Stomach (tissue), 9 donors: ENCODE data around the gene CCSER1. TPM values are rescaled to one million over a fixed set of nuclear protein-coding genes. Genes with fewer than 3 reads are reported as not detected.
"Not testable (repeated sequence)": the region's sequence is repeated elsewhere in the genome, so short reads cannot be mapped to it uniquely, and the experiment has no call there.

Experiments used
- DNase-seq, 2 donors: peaks; one replicate each; pipeline versions ENCODE4 v3.0.0 to v3.0.0-alpha.2; 2013 to 2019
- H3K27ac ChIP-seq, 5 donors: fragments of 200-600 bp in 4 of 5; sonication (generic) in 4 of 5; one replicate each; pipeline ENCODE4 v1.5.1; 2013 to 2019; ENCODE audit warnings: mild to moderate bottlenecking in 1 of 5, moderate library complexity in 1 of 5
- H3K27me3 ChIP-seq, 3 donors: fragments of 200-600 bp; sonication (generic); one replicate each; pipeline ENCODE4 v1.5.1; 2017 to 2019; ENCODE audit warnings: mixed run types in 1 of 3
- H3K36me3 ChIP-seq, 4 donors: fragments of 200-600 bp; sonication (generic); 1 replicate in 3 of 4; 2 replicates in 1 of 4; pipeline ENCODE4 v1.5.1; 2016 to 2019
- H3K4me1 ChIP-seq, 4 donors: fragments of 200-600 bp; sonication (generic); one replicate each; pipeline ENCODE4 v1.5.1; 2016 to 2019
- H3K4me3 ChIP-seq, 4 donors: fragments of 200-600 bp; sonication (generic) in 3 of 4; one replicate each; pipeline ENCODE4 v1.5.1; 2016 to 2019; ENCODE audit warnings: mild to moderate bottlenecking in 1 of 4
- H3K9me3 ChIP-seq, 4 donors: fragments of 200-600 bp; sonication (generic); one replicate each; pipeline ENCODE4 v1.5.1; 2016 to 2019
- EP300 ChIP-seq: sonication (generic); formaldehyde crosslinking; IDR thresholded peaks from one replicate; pipeline ENCODE4 v1.6.1; 2017; ENCODE audit warnings: antibody characterized with exemption
- POLR2A ChIP-seq, 4 donors: fragments of 450-650 bp; IDR thresholded peaks; one replicate each; pipeline ENCODE4 v1.6.1; 2016; ENCODE audit warnings: antibody characterized with exemption in 4 of 4, control low read depth in 2 of 4, mild to moderate bottlenecking in 1 of 4, moderate library complexity in 1 of 4
- POLR2AphosphoS5 ChIP-seq, 3 donors: sonication (generic); formaldehyde crosslinking; IDR thresholded peaks; one replicate each; pipeline ENCODE4 v1.6.1; 2016; ENCODE audit warnings: antibody characterized with exemption in 3 of 3
- WGBS, 5 donors: extraction: QIAGEN DNeasy Blood & Tissue Kit in 3 of 5; methylation state at CpG; one replicate each; pipeline versions ENCODE4 v1.1.5 to v1.1.7; 2013 to 2018; 5-methylcytosine and 5-hydroxymethylcytosine counted together
- intact Hi-C: fragments of 100-400 bp; cut with DNase I; formaldehyde crosslinking; loops from one replicate; pipeline ENCODE4 v1.15.1; 2023; ENCODE audit warnings: low total_unique reads
- polyA plus RNA-seq, 3 donors: library from polyadenylated mRNA; stranded (reverse); fragments of 200-250 nt; gene quantifications; one replicate each; pipeline ENCODE4 v1.2.3, GENCODE V29; 2013
- total RNA-seq, 5 donors: library from RNA; depleted of rRNA; stranded (reverse); fragments of >200 nt; gene quantifications; one replicate each; pipeline versions ENCODE4 v1.1.0 to v1.2.3, GENCODE V29; 2014 to 2016
- TF ChIP-seq, protein P1 (sequence below), 7 experiments: fragments of 450-650 bp in 4 of 7; fragments of 200-600 bp in 3 of 7; sonication (generic) in 3 of 7; IDR thresholded peaks; one replicate each; pipeline ENCODE4 v1.5.1; 2016 to 2019; ENCODE audit warnings: antibody characterized with exemption in 7 of 7, control low read depth in 2 of 7, mild to moderate bottlenecking in 1 of 7
- donor health status: healthy with polysubstance abuse.
- donor health status: Bipolar disorder and iron deficiency.
- donor health status: healthy.

The CCSER1 gene
- total and polyA plus RNA-seq, 8 donors: 0.33 to 149 (median 15.2) TPM

DNA sequence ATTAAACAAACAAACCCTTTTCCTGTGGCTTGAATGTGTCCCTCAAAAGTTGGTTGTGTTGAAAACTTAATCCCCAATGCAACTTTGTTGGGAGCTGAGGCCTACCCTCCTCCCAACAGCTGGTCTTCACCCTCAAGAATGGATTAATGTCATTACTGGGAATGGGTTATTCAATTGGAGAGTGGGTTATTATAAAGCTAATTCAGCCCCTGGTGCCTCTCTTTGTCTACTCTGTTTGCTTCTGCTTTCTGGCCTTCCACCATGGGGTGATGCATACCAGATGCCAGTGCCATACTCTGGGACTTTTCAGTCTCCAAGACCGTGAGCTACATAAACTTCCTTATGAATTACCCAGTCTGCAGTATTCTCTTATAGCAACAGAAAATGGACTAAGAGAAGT, 706.5 kb downstream of the CCSER1 start:
- Histone ChIP-seq H3K4me1 (no peaks in the 10 kb centered on the region), H3K36me3 (no peaks in the 10 kb centered on the region), H3K4me3 (no peak overlapping the region), H3K27ac (no peak overlapping the region), H3K27me3 (no peaks in the 10 kb centered on the region), H3K9me3 (no peaks in the 10 kb centered on the region)
- 81 to 88% (median 85%) methylated on average over 1 of the region's 1 CpG for WGBS, 5 donors
- intact Hi-C loops: no loop called here
- DNase-seq: peak in 1 of 2 donors; percentile 13
- TF ChIP-seq POLR2A (IDR thresholded peaks at IDR 0.05): no peak
- TF ChIP-seq EP300: no peak
- TF ChIP-seq, protein P1, sequence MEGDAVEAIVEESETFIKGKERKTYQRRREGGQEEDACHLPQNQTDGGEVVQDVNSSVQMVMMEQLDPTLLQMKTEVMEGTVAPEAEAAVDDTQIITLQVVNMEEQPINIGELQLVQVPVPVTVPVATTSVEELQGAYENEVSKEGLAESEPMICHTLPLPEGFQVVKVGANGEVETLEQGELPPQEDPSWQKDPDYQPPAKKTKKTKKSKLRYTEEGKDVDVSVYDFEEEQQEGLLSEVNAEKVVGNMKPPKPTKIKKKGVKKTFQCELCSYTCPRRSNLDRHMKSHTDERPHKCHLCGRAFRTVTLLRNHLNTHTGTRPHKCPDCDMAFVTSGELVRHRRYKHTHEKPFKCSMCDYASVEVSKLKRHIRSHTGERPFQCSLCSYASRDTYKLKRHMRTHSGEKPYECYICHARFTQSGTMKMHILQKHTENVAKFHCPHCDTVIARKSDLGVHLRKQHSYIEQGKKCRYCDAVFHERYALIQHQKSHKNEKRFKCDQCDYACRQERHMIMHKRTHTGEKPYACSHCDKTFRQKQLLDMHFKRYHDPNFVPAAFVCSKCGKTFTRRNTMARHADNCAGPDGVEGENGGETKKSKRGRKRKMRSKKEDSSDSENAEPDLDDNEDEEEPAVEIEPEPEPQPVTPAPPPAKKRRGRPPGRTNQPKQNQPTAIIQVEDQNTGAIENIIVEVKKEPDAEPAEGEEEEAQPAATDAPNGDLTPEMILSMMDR (IDR thresholded peaks at IDR 0.05): no peak
- no peak for TF ChIP-seq POLR2AphosphoS5 (IDR thresholded peaks at IDR 0.05)

DNA sequence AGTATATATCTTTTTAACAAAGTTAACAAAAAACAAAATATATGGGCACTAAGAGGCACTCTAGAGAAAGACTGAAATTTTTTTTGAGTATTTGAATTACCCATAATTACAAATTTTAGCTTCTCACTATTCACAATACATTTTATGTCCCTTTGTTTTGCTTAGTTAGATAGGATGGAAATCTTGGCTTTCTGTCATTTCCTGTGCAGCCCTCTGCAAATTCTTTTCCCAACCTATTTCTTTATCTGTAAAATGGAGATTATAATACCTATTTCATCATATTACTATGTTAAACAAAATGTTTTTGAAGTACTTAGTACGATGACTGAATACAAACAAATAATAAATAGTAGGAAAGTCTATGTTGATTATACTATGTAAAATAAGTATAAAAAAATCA, 710.0 kb downstream of the CCSER1 start:
- no peaks in the 10 kb centered on the region for H3K27me3 ChIP-seq
- intact Hi-C loops: no loop called here
- WGBS, 5 donors: 58 to 73% (median 66%) methylated on average over 1 of the region's 1 CpG
- no peaks in the 10 kb centered on the region for H3K4me1 ChIP-seq
- no peak overlapping the region for H3K27ac ChIP-seq
- no peak overlapping the region for H3K4me3 ChIP-seq
- no peaks in the 10 kb centered on the region for H3K9me3 ChIP-seq
- TF ChIP-seq POLR2A (IDR thresholded peaks at IDR 0.05): no peak
- TF ChIP-seq EP300: no peak
- no peak for TF ChIP-seq POLR2AphosphoS5 (IDR thresholded peaks at IDR 0.05)
- TF ChIP-seq, protein P1 (IDR thresholded peaks at IDR 0.05): no peak
- no peaks in the 10 kb centered on the region for H3K36me3 ChIP-seq
- DNase-seq: no peak

DNA sequence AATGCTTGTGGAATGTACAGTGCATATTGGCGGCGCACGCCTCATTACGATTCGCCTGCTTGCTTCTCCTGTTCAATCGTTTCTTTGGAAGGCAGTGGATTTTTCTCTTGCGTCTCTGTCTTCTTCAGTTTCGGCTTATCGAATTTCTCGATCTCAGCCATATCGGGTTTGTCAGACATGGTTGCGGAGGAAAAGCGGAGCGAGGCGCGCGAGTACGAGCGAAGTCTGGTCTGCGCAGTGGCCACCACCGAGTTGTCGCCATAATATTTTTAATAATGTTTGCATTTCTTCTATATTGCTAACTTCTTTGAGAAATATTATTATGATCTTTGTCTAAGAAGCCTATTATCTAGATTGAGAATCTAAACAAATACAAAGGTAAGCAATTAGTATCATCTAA, 711.7 kb downstream of the CCSER1 start:
- H3K4me3 ChIP-seq, H3K4me1 ChIP-seq, intact Hi-C loops, H3K27me3 ChIP-seq, H3K27ac ChIP-seq, H3K36me3 ChIP-seq, DNase-seq, H3K9me3 ChIP-seq: not testable (repeated sequence)
- 94 to 98% (median 97%) methylated on average over 17 to 19 of the region's 22 CpGs for WGBS, 5 donors

DNA sequence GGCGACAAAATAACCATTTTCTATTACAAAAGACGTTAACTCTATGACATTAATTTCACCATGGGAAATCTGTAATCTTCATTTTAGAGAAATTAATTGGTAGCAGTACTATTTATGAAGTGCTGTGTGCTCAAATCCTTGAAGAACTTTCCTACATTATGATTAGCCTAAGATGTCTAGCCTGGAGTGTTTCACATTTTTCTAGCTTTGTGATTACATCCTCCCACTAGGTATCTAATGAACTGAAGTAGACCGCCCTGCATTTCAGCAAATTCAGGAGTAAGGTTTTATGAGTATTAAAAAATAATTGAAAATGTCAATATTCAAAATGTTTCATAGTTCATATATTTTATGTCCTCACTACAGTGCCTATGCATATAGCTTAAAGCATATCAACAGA, 713.1 kb downstream of the CCSER1 start:
- intact Hi-C loops: no loop called here

DNA sequence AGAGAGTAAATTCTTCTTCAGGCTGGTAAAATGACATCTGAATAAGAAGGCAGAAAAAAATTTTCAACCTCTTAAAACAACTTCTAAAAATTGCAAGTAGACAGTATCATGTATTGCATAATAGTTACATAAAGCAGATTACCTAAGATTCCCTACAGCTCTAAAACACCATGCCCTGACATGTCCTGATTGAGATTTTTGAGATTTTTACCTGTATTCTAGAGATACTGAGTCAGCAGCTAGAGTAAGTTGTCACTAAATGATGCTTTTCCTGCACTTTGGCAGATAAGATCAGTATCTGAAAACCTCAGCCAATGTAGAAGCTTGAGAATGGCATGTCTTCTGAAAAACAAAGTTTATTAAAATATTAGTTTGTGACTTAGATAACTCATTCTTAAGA, 713.6 kb downstream of the CCSER1 start:
- no peak for DNase-seq
- Histone ChIP-seq H3K4me3 (no peak overlapping the region), H3K4me1 (no peaks in the 10 kb centered on the region), H3K36me3 (no peaks in the 10 kb centered on the region), H3K27me3 (no peaks in the 10 kb centered on the region), H3K27ac (no peak overlapping the region), H3K9me3 (no peaks in the 10 kb centered on the region)
- intact Hi-C loops: no loop called here
- TF ChIP-seq EP300 (no peak), POLR2A (IDR thresholded peaks at IDR 0.05) (no peak)

More for the DNA sequence above, 713.1 kb downstream of the CCSER1 start:
- H3K36me3 ChIP-seq: no peaks in the 10 kb centered on the region
- no peak overlapping the region for H3K27ac ChIP-seq
- H3K27me3 ChIP-seq: no peaks in the 10 kb centered on the region
- H3K4me1 ChIP-seq: no peaks in the 10 kb centered on the region
- 75 to 94% (median 88%) methylated on average over 3 of the region's 3 CpGs for WGBS, 5 donors
- H3K4me3 ChIP-seq: no peak overlapping the region
- DNase-seq: no peak
- TF ChIP-seq POLR2AphosphoS5 (IDR thresholded peaks at IDR 0.05) (no peak), EP300 (no peak), POLR2A (IDR thresholded peaks at IDR 0.05) (no peak)
- TF ChIP-seq, protein P1 (IDR thresholded peaks at IDR 0.05): no peak
- H3K9me3 ChIP-seq: no peaks in the 10 kb centered on the region
